Endothelial cell (in vitro differentiated cells): ENCODE results near the gene ASCL5. TPM values are rescaled to one million over a fixed set of nuclear protein-coding genes. Genes with fewer than 3 reads are reported as not detected.
A peak's percentile ranks its signal among the peaks of the same experiment; 100 is the strongest.

Experiments
- DNase-seq: peaks from one replicate; pipeline ENCODE4 v3.0.0; 2021; ENCODE audit warnings: low spot score
- H3K27ac Mint-ChIP-seq: one replicate; pipeline ENCODE4 v1.8.0; 2021; ENCODE audit warnings: mixed read lengths, inconsistent platforms; ENCODE audit not compliant: unreplicated experiment
- H3K27me3 Mint-ChIP-seq: one replicate; pipeline ENCODE4 v1.8.0; 2021; ENCODE audit warnings: mild to moderate bottlenecking, moderate library complexity, mixed read lengths, inconsistent platforms; ENCODE audit not compliant: unreplicated experiment
- H3K36me3 Mint-ChIP-seq: one replicate; pipeline ENCODE4 v1.8.0; 2021; ENCODE audit warnings: mild to moderate bottlenecking, low read depth, mixed read lengths, inconsistent platforms; ENCODE audit not compliant: unreplicated experiment
- H3K4me1 Mint-ChIP-seq: one replicate; pipeline ENCODE4 v1.8.0; 2021; ENCODE audit warnings: mild to moderate bottlenecking, mixed read lengths, inconsistent platforms; ENCODE audit not compliant: unreplicated experiment
- H3K4me3 Mint-ChIP-seq: one replicate; pipeline ENCODE4 v1.8.0; 2021; ENCODE audit warnings: mild to moderate bottlenecking, mixed read lengths, inconsistent platforms; ENCODE audit not compliant: unreplicated experiment
- H3K9me3 Mint-ChIP-seq: one replicate; pipeline ENCODE4 v1.8.0; 2021; ENCODE audit warnings: mixed read lengths, inconsistent platforms; ENCODE audit not compliant: unreplicated experiment
- CTCF ChIP-seq: fragments of 200-600 bp; sonication (generic); IDR thresholded peaks from one replicate; pipeline ENCODE4 v1.5.0; 2021; ENCODE audit warnings: antibody characterized with exemption; ENCODE audit not compliant: unreplicated experiment
- total RNA-seq: library from RNA; stranded (reverse); fragmentation: NEBNext Ultra II Directional; extraction: Animal tissue kit (Norgen Biotek cat#: 25700); gene quantifications from one replicate; pipeline ENCODE4 v1.2.1, GENCODE V29; 2021; ENCODE audit not compliant: unreplicated experiment

The ASCL5 gene
- total RNA-seq, 1 donor from 2014 or later, result not detected

- H3K9me3 Mint-ChIP-seq, result no peaks in the 10 kb centered on the region
- H3K36me3 Mint-ChIP-seq, result peaks cover 69% of the 10 kb centered on the region
- no peak overlapping the region for H3K4me3 Mint-ChIP-seq
- H3K27me3 Mint-ChIP-seq, result peaks cover 9% of the 10 kb centered on the region
- TF ChIP-seq CTCF, result no peak
- no peak for DNase-seq
- peaks cover 2% of the 10 kb centered on the region for H3K4me1 Mint-ChIP-seq
- H3K27ac Mint-ChIP-seq, result no peak overlapping the region
These were observed 18.8 kb upstream of the ASCL5 start for GRCh38 chr1:201145816-201146215.

- no peak for DNase-seq
- Mint-ChIP-seq H3K4me1 (peaks cover 3% of the 10 kb centered on the region), H3K27me3 (peaks cover 9% of the 10 kb centered on the region), H3K36me3 (peaks cover 69% of the 10 kb centered on the region), H3K4me3 (no peak overlapping the region), H3K9me3 (no peaks in the 10 kb centered on the region), H3K27ac (no peak overlapping the region)
- no peak for TF ChIP-seq CTCF
These were observed 18.1 kb upstream of the ASCL5 start for GRCh38 chr1:201145132-201145531.

- Mint-ChIP-seq H3K36me3 (peaks cover 73% of the 10 kb centered on the region), H3K9me3 (no peaks in the 10 kb centered on the region), H3K4me3 (peak overlapping the region; percentile 21), H3K27ac (no peak overlapping the region), H3K27me3 (peaks cover 9% of the 10 kb centered on the region), H3K4me1 (peaks cover 3% of the 10 kb centered on the region)
- no peak for TF ChIP-seq CTCF
- DNase-seq, result no peak
These were observed 17.7 kb upstream of the ASCL5 start for GRCh38 chr1:201144701-201145100.

- DNase-seq, result no peak
- Mint-ChIP-seq H3K9me3 (no peaks in the 10 kb centered on the region), H3K36me3 (peaks cover 76% of the 10 kb centered on the region), H3K4me3 (peak overlapping the region; percentile 21), H3K27me3 (peaks cover 13% of the 10 kb centered on the region), H3K4me1 (peaks cover 3% of the 10 kb centered on the region), H3K27ac (no peak overlapping the region)
- TF ChIP-seq CTCF, result no peak
These were observed 17.0 kb upstream of the ASCL5 start for GRCh38 chr1:201143726-201144635.
